Gastroesophageal sphincter (tissue), 3 donors: Measurements from ENCODE around the gene VANGL1.

Experiments used
- CTCF ChIP-seq, 4 experiments: fragments of 200-600 bp in 2 of 4; fragments of 450-650 bp in 2 of 4; sonication (generic) in 1 of 4; IDR thresholded peaks; one replicate each; pipeline ENCODE4 v1.5.1; 2017 to 2019; ENCODE audit warnings: antibody characterized with exemption in 4 of 4, mild to moderate bottlenecking in 2 of 4, moderate library complexity in 2 of 4
- EP300 ChIP-seq: sonication (generic); formaldehyde crosslinking; IDR thresholded peaks from one replicate; pipeline ENCODE4 v1.6.1; 2017; ENCODE audit warnings: antibody characterized with exemption, mild to moderate bottlenecking
- POLR2A ChIP-seq, 2 donors: fragments of 450-650 bp; IDR thresholded peaks; one replicate each; pipeline ENCODE4 v1.6.1; 2017; ENCODE audit warnings: antibody characterized with exemption in 2 of 2, mild to moderate bottlenecking in 2 of 2, moderate library complexity in 1 of 2

GRCh38 chr1:115676498-115677181 is 34.9 kb downstream of the VANGL1 start:
- no peak for TF ChIP-seq CTCF (IDR thresholded peaks at IDR 0.05)
- no peak for TF ChIP-seq POLR2A (IDR thresholded peaks at IDR 0.05)
- TF ChIP-seq EP300 = no peak
